Naive thymus-derived CD4-positive, alpha-beta T cell (primary cell): Measurements from ENCODE around the gene EPHX1. TPM values are rescaled to one million over a fixed set of nuclear protein-coding genes. Genes with fewer than 3 reads are reported as not detected.

Experiments
- ATAC-seq: fragments of 150-1000 bp; cut with Tn5 transposase; 2 replicates; pipeline ENCODE4 v1.10.0; 2021; ENCODE audit warnings: mild to moderate bottlenecking, moderate library complexity
- CTCF ChIA-PET: fragments of 350-600 bp; sonication (Branson Sonifier 250); formaldehyde crosslinking; loops from one replicate; lab custom pipeline; 2021; ENCODE audit warnings: antibody characterized with exemption; lab: Charles Lee
- POLR2A ChIA-PET: fragments of 350-600 bp; sonication (Branson Sonifier 250); formaldehyde crosslinking; loops from one replicate; lab custom pipeline; 2021; ENCODE audit warnings: antibody characterized with exemption, inconsistent platforms; lab: Charles Lee
- DNase-seq, 9 donors: peaks; one replicate each; pipeline versions ENCODE4 v3.0.0 to v3.0.0-alpha.2; 2020 to 2022; ENCODE audit warnings: mixed read lengths in 1 of 9
- H3K27ac ChIP-seq: one replicate; pipeline ENCODE4 v1.7.0; 2013; ENCODE audit warnings: mild to moderate bottlenecking, low read depth, low read length, moderate library complexity
- H3K27me3 ChIP-seq, 2 donors: one replicate each; pipeline ENCODE4 v1.7.0; 2013; ENCODE audit warnings: low read length in 2 of 2, mild to moderate bottlenecking in 2 of 2, moderate library complexity in 2 of 2; ENCODE audit not compliant: control insufficient read depth in 2 of 2, insufficient read depth in 2 of 2
- H3K36me3 ChIP-seq, 3 experiments: 1 replicate in 2 of 3; 2 replicates in 1 of 3; pipeline ENCODE4 v1.7.0; 2013; ENCODE audit warnings: low read length in 3 of 3, mild to moderate bottlenecking in 3 of 3, moderate library complexity in 1 of 3; ENCODE audit not compliant: insufficient read depth in 3 of 3, control insufficient read depth in 2 of 3
- H3K4me1 ChIP-seq, 2 donors: one replicate each; pipeline ENCODE4 v1.7.0; 2013; ENCODE audit warnings: low read length in 2 of 2, mild to moderate bottlenecking in 2 of 2, moderate library complexity in 1 of 2; ENCODE audit not compliant: control insufficient read depth in 2 of 2, insufficient read depth in 2 of 2
- H3K4me3 ChIP-seq: 2 replicates; pipeline ENCODE4 v1.7.0; 2013; ENCODE audit warnings: mild to moderate bottlenecking, low read length
- H3K9me3 ChIP-seq, 3 experiments: 1 replicate in 2 of 3; 2 replicates in 1 of 3; pipeline ENCODE4 v1.7.0; 2013; ENCODE audit warnings: low read length in 3 of 3; ENCODE audit not compliant: control insufficient read depth in 2 of 3
- H3K27ac Mint-ChIP-seq, 9 donors: one replicate each; pipeline ENCODE4 v1.8.0; 2020 to 2022; ENCODE audit warnings: mixed read lengths in 9 of 9, mild to moderate bottlenecking in 8 of 9, moderate library complexity in 5 of 9, inconsistent platforms in 2 of 9
- H3K27me3 Mint-ChIP-seq, 5 donors: one replicate each; pipeline ENCODE4 v1.8.0; 2021 to 2022; ENCODE audit warnings: mixed read lengths in 5 of 5, mild to moderate bottlenecking in 1 of 5
- H3K36me3 Mint-ChIP-seq, 5 donors: one replicate each; pipeline ENCODE4 v1.8.0; 2020 to 2022; ENCODE audit warnings: mixed read lengths in 5 of 5, mild to moderate bottlenecking in 3 of 5, inconsistent platforms in 1 of 5
- H3K4me1 Mint-ChIP-seq, 7 donors: one replicate each; pipeline ENCODE4 v1.8.0; 2020 to 2022; ENCODE audit warnings: mixed read lengths in 7 of 7, mild to moderate bottlenecking in 3 of 7, inconsistent platforms in 1 of 7
- H3K4me3 Mint-ChIP-seq, 10 donors: one replicate each; pipeline ENCODE4 v1.8.0; 2020 to 2022; ENCODE audit warnings: mild to moderate bottlenecking in 10 of 10, mixed read lengths in 10 of 10, moderate library complexity in 6 of 10, inconsistent platforms in 2 of 10
- H3K9me3 Mint-ChIP-seq, 11 donors: one replicate each; pipeline ENCODE4 v1.8.0; 2020 to 2022; ENCODE audit warnings: mixed read lengths in 11 of 11, mild to moderate bottlenecking in 4 of 11, inconsistent platforms in 1 of 11, moderate library complexity in 1 of 11
- intact Hi-C, 2 donors: fragments of 100-400 bp; cut with micrococcal nuclease; formaldehyde crosslinking; loops; one replicate each; pipeline ENCODE4 v1.15.1; 2023
- polyA plus RNA-seq, 2 donors: library from polyadenylated mRNA; unstranded; fragments of 300-500 nt; fragmentation: Illumina TruSeq; gene quantifications; one replicate each; pipeline ENCODE4 v1.2.3, GENCODE V29; 2021
- total RNA-seq, 6 experiments: library from RNA in 5 of 6; stranded (reverse) in 5 of 6; gene quantifications; 1 replicate in 5 of 6; 2 replicates in 1 of 6; pipeline ENCODE4 v1.2.3 and lab custom pipeline; 2021 to 2026

The EPHX1 gene
- total and polyA plus RNA-seq, 7 experiments from 2014 or later = 0.66 to 3.2 (median 2.0) TPM

DNA sequence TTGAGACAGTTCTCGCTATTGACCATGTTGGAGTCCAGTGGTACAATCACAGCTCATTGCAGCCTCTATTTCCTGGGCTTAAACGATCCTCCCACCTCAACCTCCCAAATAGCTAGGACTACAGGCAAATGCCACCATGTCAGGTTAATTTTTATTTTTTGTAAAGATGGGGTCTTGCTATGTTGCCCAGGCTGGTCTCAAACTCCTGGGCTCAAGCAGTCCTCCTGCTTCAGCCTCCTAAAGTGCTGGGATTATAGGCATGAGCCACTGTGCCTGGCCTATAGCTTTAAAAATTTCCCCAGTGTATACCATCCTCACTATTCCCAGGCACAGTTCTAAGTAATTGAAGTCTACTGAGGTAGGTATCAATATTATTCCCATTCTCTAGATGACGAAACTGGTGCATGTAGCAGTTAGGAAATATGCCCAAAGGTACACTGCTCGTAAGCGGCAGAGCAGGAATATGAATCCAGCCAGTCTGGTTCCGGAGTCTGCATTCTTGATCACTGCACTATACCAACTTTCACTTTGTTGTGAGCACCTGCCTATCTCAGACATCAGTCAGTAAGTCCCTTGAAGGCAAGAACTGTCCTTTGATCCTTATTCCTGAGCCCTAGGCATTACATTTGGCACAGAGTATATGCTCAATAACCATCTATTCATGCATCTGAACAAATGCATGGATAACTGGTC lies 43.8 kb upstream of the EPHX1 start:
- H3K27me3 ChIP-seq = no peaks in the 10 kb centered on the region
- no peak for DNase-seq
- ChIA-PET CTCF (interaction anchor here (0.6 kb wide), 1 partner anchor 290 kb away, joined by 3 read pairs; no protein-coding TSS in a partner anchor), POLR2A (interaction anchor here (1.1 to 1.5 kb wide), 2 partner anchors 9 to 22 kb away, joined by 4 to 6 read pairs; no protein-coding TSS in a partner anchor)
- Mint-ChIP-seq H3K9me3 (no peaks in the 10 kb centered on the region), H3K36me3 (peaks cover 0 to 3% (median 0%) of the 10 kb centered on the region in 5 donors), H3K4me3 (no peak overlapping the region), H3K27me3 (peaks cover 0 to 12% (median 0%) of the 10 kb centered on the region in 5 donors), H3K4me1 (peaks cover 0 to 4% (median 0%) of the 10 kb centered on the region in 7 donors), H3K27ac (no peak overlapping the region)
- H3K9me3 ChIP-seq = no peaks in the 10 kb centered on the region
- no peaks in the 10 kb centered on the region for H3K36me3 ChIP-seq
- H3K4me1 ChIP-seq = no peaks in the 10 kb centered on the region
- no peak overlapping the region for H3K4me3 ChIP-seq
- no peak for ATAC-seq
- intact Hi-C loops = no loop called here
- no peak overlapping the region for H3K27ac ChIP-seq

DNA sequence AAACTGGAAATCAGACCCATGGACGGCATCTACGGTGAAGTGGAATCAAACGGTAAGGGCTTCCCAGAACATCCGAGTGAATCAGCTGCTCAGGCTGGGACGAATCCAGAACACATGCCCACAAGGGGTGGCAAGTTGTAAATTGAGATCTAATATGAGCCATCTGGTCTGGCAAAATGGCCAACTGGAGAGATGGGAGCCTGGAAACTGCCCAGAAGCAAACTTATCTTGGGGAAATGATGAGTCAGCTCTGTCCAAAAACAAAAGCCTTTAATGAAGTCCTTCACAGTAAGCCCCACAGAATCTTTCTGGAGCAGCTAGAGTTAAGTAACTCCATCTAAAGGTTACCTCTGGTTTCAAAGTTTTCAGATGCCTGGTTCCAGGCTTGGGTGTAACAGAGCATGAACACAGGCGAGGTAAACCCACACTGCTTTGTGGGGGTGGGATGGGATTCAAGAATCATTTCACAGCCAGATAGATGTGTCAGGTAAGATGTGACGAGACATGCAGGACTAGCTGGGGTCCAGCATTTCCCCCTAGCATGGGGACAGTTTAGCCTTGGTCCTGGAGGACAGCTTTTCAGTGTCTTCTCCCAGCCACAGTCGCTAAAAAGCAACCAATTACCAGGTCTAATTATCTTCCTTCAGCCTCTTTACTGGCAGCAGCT lies 42.8 kb upstream of the EPHX1 start:
- Histone ChIP-seq H3K27ac (no peak overlapping the region), H3K27me3 (no peaks in the 10 kb centered on the region), H3K4me3 (no peak overlapping the region), H3K4me1 (no peaks in the 10 kb centered on the region), H3K9me3 (no peaks in the 10 kb centered on the region), H3K36me3 (no peaks in the 10 kb centered on the region)
- ChIA-PET POLR2A (interaction anchor here (0.9 to 1.4 kb wide), 2 partner anchors 9 to 10 kb away, joined by 5 read pairs; partner anchors contain the start of gene SRP9), CTCF (no interaction called here)
- no peak overlapping the region for H3K4me3 Mint-ChIP-seq
- H3K4me1 Mint-ChIP-seq = peaks cover 0 to 5% (median 0%) of the 10 kb centered on the region in 7 donors
- DNase-seq (no peak), ATAC-seq (no peak)
- intact Hi-C loops = no loop called here
- peaks cover 0 to 8% (median 0%) of the 10 kb centered on the region in 5 donors for H3K27me3 Mint-ChIP-seq
- no peak overlapping the region for H3K27ac Mint-ChIP-seq
- H3K36me3 Mint-ChIP-seq = no peaks in the 10 kb centered on the region
- no peaks in the 10 kb centered on the region for H3K9me3 Mint-ChIP-seq

DNA sequence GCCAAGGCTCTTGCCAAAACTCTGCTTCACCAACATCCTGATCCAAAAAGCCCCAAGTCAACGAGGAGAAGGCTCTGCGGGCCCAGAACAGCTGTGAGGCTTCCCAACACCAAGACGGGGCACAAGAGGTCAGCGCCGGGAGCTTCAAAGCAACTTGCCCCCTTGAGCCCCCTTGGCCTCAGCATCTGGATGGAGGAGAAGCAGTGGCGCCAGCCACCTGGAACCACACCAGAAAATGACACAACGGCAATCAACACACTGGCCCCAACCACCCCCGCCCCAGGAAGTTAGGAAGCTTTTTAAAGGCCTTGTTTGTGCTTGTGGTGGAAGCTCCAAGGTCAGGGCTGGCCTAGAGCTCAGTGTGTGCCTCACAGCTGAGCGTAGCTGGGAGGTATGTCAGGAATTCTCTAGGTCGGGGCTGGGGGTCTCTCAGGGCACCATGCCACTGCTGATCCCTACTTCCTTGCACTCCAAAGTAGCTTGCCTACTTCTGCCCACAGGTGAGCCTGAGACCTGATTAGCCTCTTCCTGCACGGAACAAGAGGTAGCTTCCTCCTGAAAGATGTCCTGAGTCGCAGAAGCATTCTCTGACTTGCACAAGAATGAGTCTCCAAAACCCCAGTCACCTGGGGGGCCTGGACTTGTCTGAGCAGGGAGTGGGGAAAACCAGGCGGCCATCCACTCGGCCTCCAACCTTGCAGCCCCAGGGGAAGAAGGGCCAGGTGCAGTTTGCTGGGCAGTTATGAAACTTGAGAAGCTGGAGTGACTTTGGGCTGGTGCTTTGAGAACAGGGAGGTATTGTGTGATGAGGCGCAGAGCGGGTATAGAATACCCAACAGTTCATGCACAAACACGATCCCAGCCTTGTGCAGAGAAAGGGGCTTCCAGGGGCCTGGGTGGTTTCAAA lies 42.0 kb upstream of the EPHX1 start:
- no peak overlapping the region for H3K4me3 ChIP-seq
- Mint-ChIP-seq H3K36me3 (no peaks in the 10 kb centered on the region), H3K4me3 (no peak overlapping the region), H3K27ac (no peak overlapping the region), H3K9me3 (no peaks in the 10 kb centered on the region), H3K4me1 (peaks cover 0 to 9% (median 0%) of the 10 kb centered on the region in 7 donors), H3K27me3 (peaks cover 0 to 8% (median 0%) of the 10 kb centered on the region in 5 donors)
- ChIA-PET CTCF (interaction anchor here (0.8 kb wide), 1 partner anchor 224 kb away, joined by 4 read pairs; no protein-coding TSS in a partner anchor), POLR2A (interaction anchor here (0.6 to 1.7 kb wide), 4 partner anchors 8 to 138 kb away, joined by 3 to 11 read pairs (median 5); partner anchors contain the start of gene SRP9)
- no peak overlapping the region for H3K27ac ChIP-seq
- H3K4me1 ChIP-seq = no peaks in the 10 kb centered on the region
- H3K36me3 ChIP-seq = no peaks in the 10 kb centered on the region
- intact Hi-C loops = no loop called here
- no peak for DNase-seq
- no peaks in the 10 kb centered on the region for H3K9me3 ChIP-seq
- H3K27me3 ChIP-seq = no peaks in the 10 kb centered on the region
- no peak for ATAC-seq

DNA sequence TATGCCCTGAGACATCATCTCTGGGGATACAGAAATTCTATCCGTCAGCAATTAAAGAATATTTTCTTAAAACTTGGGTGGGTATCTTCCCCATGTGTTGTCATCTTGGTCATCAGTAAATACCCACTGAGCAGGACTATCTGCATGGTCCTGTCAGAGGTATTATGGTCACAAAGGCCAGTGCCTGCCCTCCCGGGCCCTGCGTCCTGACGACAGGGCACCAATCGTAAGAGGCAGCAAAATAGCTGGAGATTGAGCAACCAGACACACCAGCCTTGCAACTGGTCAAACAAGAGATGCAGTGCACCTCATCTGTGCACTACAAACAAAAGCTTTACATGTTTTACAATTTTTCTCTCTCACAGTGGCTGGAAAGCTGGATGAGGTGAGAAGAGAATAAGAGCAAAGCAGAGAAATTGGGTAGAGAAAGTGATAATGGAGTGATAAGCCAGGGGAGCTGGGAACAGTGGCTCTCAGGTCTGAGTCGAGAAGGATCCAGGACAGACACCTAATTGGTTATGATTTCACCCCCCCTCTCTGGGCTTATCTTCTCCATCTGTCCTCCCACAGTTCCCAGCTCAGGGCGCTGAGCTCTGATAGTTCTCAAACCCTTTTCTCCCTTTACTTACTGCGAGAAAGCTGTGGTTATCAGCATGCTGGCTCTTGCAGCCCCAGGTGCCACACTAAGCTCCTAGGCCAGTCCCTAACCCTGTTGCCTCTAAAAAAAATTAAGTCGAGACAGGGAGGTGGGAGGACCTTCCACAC lies 41.1 kb upstream of the EPHX1 start:
- intact Hi-C loops = no loop called here
- ChIA-PET CTCF (interaction anchor here (0.8 to 1.4 kb wide), 2 partner anchors 72 to 223 kb away, joined by 4 to 5 read pairs; no protein-coding TSS in a partner anchor), POLR2A (interaction anchor here (0.8 to 1.7 kb wide), 2 partner anchors 10 to 66 kb away, joined by 3 to 11 read pairs; partner anchors contain the start of gene SRP9)
- H3K4me3 Mint-ChIP-seq = no peak overlapping the region
- DNase-seq (no peak), ATAC-seq (no peak)
- no peaks in the 10 kb centered on the region for H3K4me1 ChIP-seq
- H3K36me3 ChIP-seq = no peaks in the 10 kb centered on the region
- H3K27ac Mint-ChIP-seq = no peak overlapping the region
- no peaks in the 10 kb centered on the region for H3K9me3 Mint-ChIP-seq
- peaks cover 0 to 5% (median 0%) of the 10 kb centered on the region in 5 donors for H3K36me3 Mint-ChIP-seq
- H3K27ac ChIP-seq = no peak overlapping the region
- no peaks in the 10 kb centered on the region for H3K9me3 ChIP-seq
- H3K27me3 Mint-ChIP-seq = peaks cover 0 to 8% (median 0%) of the 10 kb centered on the region in 5 donors
- H3K4me3 ChIP-seq = no peak overlapping the region
- peaks cover 0 to 19% (median 0%) of the 10 kb centered on the region in 7 donors for H3K4me1 Mint-ChIP-seq
- H3K27me3 ChIP-seq = no peaks in the 10 kb centered on the region

DNA sequence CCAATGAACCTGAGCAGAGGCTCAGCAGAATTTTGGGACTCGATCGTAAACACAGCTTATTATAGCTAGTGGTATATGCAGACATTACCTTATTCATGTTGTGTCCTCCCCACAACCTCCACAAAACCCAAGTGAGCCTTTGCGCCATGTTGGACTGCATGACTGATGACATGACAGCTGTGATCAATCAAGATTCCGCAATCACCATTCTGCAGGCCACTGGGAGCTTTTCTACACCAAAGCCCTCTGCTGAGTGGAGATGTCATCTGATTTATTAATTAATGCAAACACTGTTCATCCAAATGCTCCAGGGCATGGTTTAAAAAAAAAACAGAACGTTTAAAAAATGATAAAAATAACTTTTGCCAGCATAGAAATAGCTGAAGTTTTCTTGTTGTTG lies 40.2 kb upstream of the EPHX1 start:
- H3K9me3 Mint-ChIP-seq = no peaks in the 10 kb centered on the region
- intact Hi-C loops = loop anchor here in 1 of 2 donors (10.0 kb wide), 1 partner anchor 635 kb away; the partner anchor contains the start of gene PARP1
- H3K27me3 ChIP-seq = no peaks in the 10 kb centered on the region
- no peaks in the 10 kb centered on the region for H3K4me1 ChIP-seq
- DNase-seq (no peak), ATAC-seq (no peak)
- no peak overlapping the region for H3K27ac ChIP-seq
- ChIA-PET POLR2A (interaction anchor here (0.7 to 1.7 kb wide), 3 partner anchors 9 to 65 kb away, joined by 3 to 11 read pairs (median 3); partner anchors contain the start of gene SRP9), CTCF (interaction anchor here (0.6 to 1.4 kb wide), 2 partner anchors 71 to 388 kb away, joined by 3 to 5 read pairs; no protein-coding TSS in a partner anchor)
- no peak overlapping the region for H3K27ac Mint-ChIP-seq
- H3K4me3 ChIP-seq = no peak overlapping the region
- H3K36me3 ChIP-seq = no peaks in the 10 kb centered on the region
- no peaks in the 10 kb centered on the region for H3K9me3 ChIP-seq
- H3K36me3 Mint-ChIP-seq = peaks cover 0 to 5% (median 0%) of the 10 kb centered on the region in 5 donors
- peaks cover 0 to 8% (median 0%) of the 10 kb centered on the region in 5 donors for H3K27me3 Mint-ChIP-seq
- no peak overlapping the region for H3K4me3 Mint-ChIP-seq
- H3K4me1 Mint-ChIP-seq = peaks cover 0 to 27% (median 0%) of the 10 kb centered on the region in 7 donors
